ENCODE data around the gene HNRNPC. TPM values are rescaled to one million over a fixed set of nuclear protein-coding genes. Genes with fewer than 3 reads are reported as not detected.

HNRNPC gene
- total RNA-seq, 1 donor from 2014 or later, result 273 TPM

DNA sequence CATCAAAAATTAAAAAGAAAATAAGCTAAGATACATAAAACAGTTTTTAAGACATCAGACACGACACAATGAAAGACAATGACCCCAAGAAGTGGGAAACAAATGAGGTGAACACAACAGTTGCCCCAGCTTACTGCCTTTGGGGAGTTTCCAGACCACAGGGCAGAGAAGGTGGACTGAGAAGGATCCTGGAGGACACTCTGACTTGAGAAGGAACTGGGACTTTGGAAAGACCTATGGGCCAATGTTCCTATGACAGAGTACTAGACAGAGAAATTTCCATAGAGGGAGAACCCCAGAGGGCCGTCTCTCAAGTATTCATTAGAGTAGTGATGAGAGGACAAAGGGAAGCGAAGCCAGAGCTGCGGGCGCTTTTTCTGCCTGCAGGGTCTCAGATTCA, 107.2 kb downstream of the HNRNPC start:
- H3K4me3 ChIP-seq, result no peak overlapping the region
- no peak for DNase-seq
- H3K27me3 ChIP-seq (ENCODE audit: low read depth), result no peaks in the 10 kb centered on the region
- no peaks in the 10 kb centered on the region for H3K9me3 ChIP-seq (replicated peaks)
- no peaks in the 10 kb centered on the region for H3K4me1 ChIP-seq
- TF ChIP-seq, protein P1, sequence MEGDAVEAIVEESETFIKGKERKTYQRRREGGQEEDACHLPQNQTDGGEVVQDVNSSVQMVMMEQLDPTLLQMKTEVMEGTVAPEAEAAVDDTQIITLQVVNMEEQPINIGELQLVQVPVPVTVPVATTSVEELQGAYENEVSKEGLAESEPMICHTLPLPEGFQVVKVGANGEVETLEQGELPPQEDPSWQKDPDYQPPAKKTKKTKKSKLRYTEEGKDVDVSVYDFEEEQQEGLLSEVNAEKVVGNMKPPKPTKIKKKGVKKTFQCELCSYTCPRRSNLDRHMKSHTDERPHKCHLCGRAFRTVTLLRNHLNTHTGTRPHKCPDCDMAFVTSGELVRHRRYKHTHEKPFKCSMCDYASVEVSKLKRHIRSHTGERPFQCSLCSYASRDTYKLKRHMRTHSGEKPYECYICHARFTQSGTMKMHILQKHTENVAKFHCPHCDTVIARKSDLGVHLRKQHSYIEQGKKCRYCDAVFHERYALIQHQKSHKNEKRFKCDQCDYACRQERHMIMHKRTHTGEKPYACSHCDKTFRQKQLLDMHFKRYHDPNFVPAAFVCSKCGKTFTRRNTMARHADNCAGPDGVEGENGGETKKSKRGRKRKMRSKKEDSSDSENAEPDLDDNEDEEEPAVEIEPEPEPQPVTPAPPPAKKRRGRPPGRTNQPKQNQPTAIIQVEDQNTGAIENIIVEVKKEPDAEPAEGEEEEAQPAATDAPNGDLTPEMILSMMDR (IDR thresholded peaks at IDR 0.05; ENCODE audit: borderline replicate concordance), result no peak
- intact Hi-C loops (cut with micrococcal nuclease), result no loop called here
- H3K36me3 ChIP-seq, result no peaks in the 10 kb centered on the region
- H3K27ac ChIP-seq (replicated peaks), result no peak overlapping the region

DNA sequence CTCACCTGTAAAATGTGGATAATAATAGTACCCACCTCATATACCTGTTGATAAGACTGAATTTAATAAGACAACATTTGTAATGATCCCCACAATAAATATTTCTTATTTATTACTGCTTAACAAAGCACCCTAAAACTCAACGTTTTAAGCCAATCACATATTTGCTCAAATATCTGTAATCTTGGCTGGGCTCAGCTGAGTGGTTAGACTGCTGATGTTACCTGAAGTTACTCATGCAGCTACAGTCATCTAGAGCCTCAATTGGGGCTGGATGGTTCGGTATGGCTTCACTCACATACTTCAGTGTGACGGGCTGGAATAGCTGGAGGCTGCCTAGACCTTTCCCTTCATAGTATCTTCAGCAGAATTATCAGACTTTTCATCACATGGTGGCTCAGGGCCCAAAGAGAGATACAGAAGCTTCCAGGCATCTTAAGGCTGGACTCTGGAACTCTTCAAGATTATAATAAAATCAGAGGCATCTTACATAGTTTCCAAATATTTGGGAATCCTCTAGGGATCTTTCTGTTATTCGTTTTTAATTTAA, 109.1 kb downstream of the HNRNPC start:
- no peaks in the 10 kb centered on the region for H3K9me3 ChIP-seq (replicated peaks)
- no peak overlapping the region for H3K4me3 ChIP-seq
- TF ChIP-seq, protein P1 (IDR thresholded peaks at IDR 0.05; ENCODE audit: borderline replicate concordance), result no peak
- H3K4me1 ChIP-seq, result no peaks in the 10 kb centered on the region
- H3K27me3 ChIP-seq (ENCODE audit: low read depth), result peaks cover 3% of the 10 kb centered on the region
- no peaks in the 10 kb centered on the region for H3K36me3 ChIP-seq
- no peak for DNase-seq
- intact Hi-C loops (cut with micrococcal nuclease), result no loop called here
- no peak overlapping the region for H3K27ac ChIP-seq (replicated peaks)

Other genes with a start within 250 kb of the HNRNPC start
- 346 TPM for gene NDRG2, start 244.4 kb downstream of the HNRNPC start, total RNA-seq
- gene TPPP2, start 239.2 kb downstream of the HNRNPC start, total RNA-seq, result 1.6 TPM
- gene RNASE13, start 234.6 kb downstream of the HNRNPC start, total RNA-seq, result not detected
- not detected for gene RNASE7, start 227.1 kb downstream of the HNRNPC start, total RNA-seq
- not detected for gene RNASE8, start 211.6 kb downstream of the HNRNPC start, total RNA-seq
- 21.3 TPM for gene ARHGEF40, start 199.1 kb downstream of the HNRNPC start, total RNA-seq
- 44.9 TPM for gene ZNF219, start 170.8 kb downstream of the HNRNPC start, total RNA-seq
- gene TMEM253, start 168.4 kb downstream of the HNRNPC start, total RNA-seq, result 0.19 TPM
- gene OR5AU1, start 113.4 kb downstream of the HNRNPC start, total RNA-seq, result not detected
- gene RPGRIP1, start 10.6 kb upstream of the HNRNPC start, total RNA-seq, result 0.30 TPM
- 27.5 TPM for gene SUPT16H, start 114.6 kb upstream of the HNRNPC start, total RNA-seq
- gene CHD8, start 186.7 kb upstream of the HNRNPC start, total RNA-seq, result 27.9 TPM
- 15.5 TPM for gene RAB2B, start 207.5 kb upstream of the HNRNPC start, total RNA-seq
- 84.8 TPM for gene TOX4, start 207.8 kb upstream of the HNRNPC start, total RNA-seq
- 26.6 TPM for gene METTL3, start 241.9 kb upstream of the HNRNPC start, total RNA-seq

Measured in left ventricle myocardium inferior (tissue), 1 donor.